ENCODE results near the gene SNX32. TPM values are rescaled to one million over a fixed set of nuclear protein-coding genes. Genes with fewer than 3 reads are reported as not detected.

Gene SNX32
- total and polyA plus RNA-seq, 9 of the 15 experiments (the other 6 are each of a cell fraction or from before 2014, with no cell fraction given) = 0.03 TPM; not detected in 7

- TF ChIP-seq RNF219 (CRISPR knock-in tag; IDR thresholded peaks at IDR 0.05) (no peak), ETS2 (tag; IDR thresholded peaks at IDR 0.05; ENCODE audit: borderline replicate concordance, poor library complexity, severe bottlenecking) (no peak), SMARCB1 (IDR thresholded peaks at IDR 0.05; ENCODE audit: insufficient read length, low read depth) (no peak), TAL1 (IDR thresholded peaks at IDR 0.05) (no peak), HOMEZ (CRISPR knock-in tag; IDR thresholded peaks at IDR 0.05) (no peak), CUX1 (CRISPR knock-in tag; IDR thresholded peaks at IDR 0.05) (0 out of 2 replicates have a peak, but pooled peaks have one; percentile 21), BRF1 (IDR thresholded peaks at IDR 0.05; ENCODE audit: borderline replicate concordance, extremely low read depth, insufficient read length) (no peak), NCOA2 (IDR thresholded peaks at IDR 0.05; ENCODE audit: partially characterized antibody in 2 of 2) (no peak), STAT5B (CRISPR knock-in tag; IDR thresholded peaks at IDR 0.05) (no peak), HCFC1 (IDR thresholded peaks at IDR 0.05; ENCODE audit: low read depth, low read length) (peak; percentile 59), ARHGAP35 (IDR thresholded peaks at IDR 0.05; ENCODE audit: partially characterized antibody) (no peak), ZNF324 (CRISPR knock-in tag; IDR thresholded peaks at IDR 0.05) (no peak), ZKSCAN3 (CRISPR knock-in tag; IDR thresholded peaks at IDR 0.05) (no peak), ZNF589 (CRISPR knock-in tag; IDR thresholded peaks at IDR 0.05; ENCODE audit: low read depth) (peak; percentile 96)
- TF ChIP-seq, protein P1, sequence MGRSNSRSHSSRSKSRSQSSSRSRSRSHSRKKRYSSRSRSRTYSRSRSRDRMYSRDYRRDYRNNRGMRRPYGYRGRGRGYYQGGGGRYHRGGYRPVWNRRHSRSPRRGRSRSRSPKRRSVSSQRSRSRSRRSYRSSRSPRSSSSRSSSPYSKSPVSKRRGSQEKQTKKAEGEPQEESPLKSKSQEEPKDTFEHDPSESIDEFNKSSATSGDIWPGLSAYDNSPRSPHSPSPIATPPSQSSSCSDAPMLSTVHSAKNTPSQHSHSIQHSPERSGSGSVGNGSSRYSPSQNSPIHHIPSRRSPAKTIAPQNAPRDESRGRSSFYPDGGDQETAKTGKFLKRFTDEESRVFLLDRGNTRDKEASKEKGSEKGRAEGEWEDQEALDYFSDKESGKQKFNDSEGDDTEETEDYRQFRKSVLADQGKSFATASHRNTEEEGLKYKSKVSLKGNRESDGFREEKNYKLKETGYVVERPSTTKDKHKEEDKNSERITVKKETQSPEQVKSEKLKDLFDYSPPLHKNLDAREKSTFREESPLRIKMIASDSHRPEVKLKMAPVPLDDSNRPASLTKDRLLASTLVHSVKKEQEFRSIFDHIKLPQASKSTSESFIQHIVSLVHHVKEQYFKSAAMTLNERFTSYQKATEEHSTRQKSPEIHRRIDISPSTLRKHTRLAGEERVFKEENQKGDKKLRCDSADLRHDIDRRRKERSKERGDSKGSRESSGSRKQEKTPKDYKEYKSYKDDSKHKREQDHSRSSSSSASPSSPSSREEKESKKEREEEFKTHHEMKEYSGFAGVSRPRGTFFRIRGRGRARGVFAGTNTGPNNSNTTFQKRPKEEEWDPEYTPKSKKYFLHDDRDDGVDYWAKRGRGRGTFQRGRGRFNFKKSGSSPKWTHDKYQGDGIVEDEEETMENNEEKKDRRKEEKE (IDR thresholded peaks at IDR 0.05; ENCODE audit: borderline replicate concordance in 1 of 2, control insufficient read depth in 1 of 2, low read depth in 2 of 2, low read length in 1 of 2) = no peak
These were observed 25.5 kb downstream of the SNX32 start (continued) for GRCh38 chr11:65859095-65859811.
